ENCODE results near the gene AKR1B15. TPM values are rescaled to one million over a fixed set of nuclear protein-coding genes. Genes with fewer than 3 reads are reported as not detected.
"Not testable (repeated sequence)": the region's sequence is repeated elsewhere in the genome, so short reads cannot be mapped to it uniquely, and the experiment has no call there.

AKR1B15 gene
- total RNA-seq, 1 donor from 2014 or later, result not detected

DNA sequence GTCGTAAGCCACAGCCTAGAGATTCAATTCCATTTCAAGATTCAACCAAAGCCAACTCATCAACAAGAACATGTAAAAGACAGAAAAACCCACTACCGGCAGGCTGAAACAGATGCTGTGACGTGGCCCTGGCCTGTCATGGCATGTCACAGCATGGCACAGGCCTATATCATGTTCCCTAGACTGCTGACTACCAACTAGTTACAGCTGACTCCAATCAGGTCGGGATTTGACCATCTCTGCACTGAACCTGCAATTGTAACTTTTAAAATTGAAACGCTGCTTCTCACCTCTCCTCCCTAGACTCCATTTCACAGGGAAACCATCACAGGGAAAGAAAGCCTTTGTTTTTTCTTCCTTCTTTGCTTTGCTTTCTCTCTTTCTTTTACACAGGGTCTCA lies 12.7 kb downstream of the AKR1B15 start:
- intact Hi-C loops (cut with micrococcal nuclease); H3K9me3 Mint-ChIP-seq; H3K4me1 Mint-ChIP-seq; H3K4me3 Mint-ChIP-seq; H3K36me3 Mint-ChIP-seq (ENCODE audit: low read depth); H3K27me3 Mint-ChIP-seq; H3K27ac Mint-ChIP-seq; DNase-seq: not testable (repeated sequence)

DNA sequence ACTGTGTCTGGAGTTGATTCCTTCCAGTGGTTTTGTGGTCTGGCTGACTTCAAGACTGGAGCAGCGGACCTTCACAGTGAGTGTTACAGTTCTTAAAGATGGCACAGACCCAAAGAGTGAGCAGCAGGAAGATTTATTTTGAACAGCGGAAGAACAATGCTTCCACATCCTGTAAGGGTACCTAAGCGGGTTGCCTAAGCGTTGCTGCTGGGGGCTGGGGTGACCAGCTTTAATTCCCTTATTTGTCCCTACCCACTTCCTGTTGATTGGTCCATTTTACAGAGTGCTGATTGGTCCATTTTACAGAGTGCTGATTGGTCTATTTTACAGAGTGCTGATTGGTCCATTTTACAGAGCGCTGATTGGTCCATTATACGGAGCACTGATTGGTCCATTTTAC lies 13.2 kb downstream of the AKR1B15 start:
- no peaks in the 10 kb centered on the region for H3K9me3 Mint-ChIP-seq
- no peaks in the 10 kb centered on the region for H3K36me3 Mint-ChIP-seq (ENCODE audit: low read depth)
- no peak overlapping the region for H3K27ac Mint-ChIP-seq
- no peak for DNase-seq
- no peaks in the 10 kb centered on the region for H3K27me3 Mint-ChIP-seq
- no peaks in the 10 kb centered on the region for H3K4me1 Mint-ChIP-seq
- intact Hi-C loops (cut with micrococcal nuclease), result no loop called here
- no peak overlapping the region for H3K4me3 Mint-ChIP-seq

- H3K27ac Mint-ChIP-seq; DNase-seq; H3K4me3 Mint-ChIP-seq; H3K36me3 Mint-ChIP-seq (ENCODE audit: low read depth); H3K27me3 Mint-ChIP-seq; H3K9me3 Mint-ChIP-seq; H3K4me1 Mint-ChIP-seq; intact Hi-C loops (cut with micrococcal nuclease): not testable (repeated sequence)
These were observed 14.5 kb downstream of the AKR1B15 start for GRCh38 chr7:134563398-134563749.

DNA sequence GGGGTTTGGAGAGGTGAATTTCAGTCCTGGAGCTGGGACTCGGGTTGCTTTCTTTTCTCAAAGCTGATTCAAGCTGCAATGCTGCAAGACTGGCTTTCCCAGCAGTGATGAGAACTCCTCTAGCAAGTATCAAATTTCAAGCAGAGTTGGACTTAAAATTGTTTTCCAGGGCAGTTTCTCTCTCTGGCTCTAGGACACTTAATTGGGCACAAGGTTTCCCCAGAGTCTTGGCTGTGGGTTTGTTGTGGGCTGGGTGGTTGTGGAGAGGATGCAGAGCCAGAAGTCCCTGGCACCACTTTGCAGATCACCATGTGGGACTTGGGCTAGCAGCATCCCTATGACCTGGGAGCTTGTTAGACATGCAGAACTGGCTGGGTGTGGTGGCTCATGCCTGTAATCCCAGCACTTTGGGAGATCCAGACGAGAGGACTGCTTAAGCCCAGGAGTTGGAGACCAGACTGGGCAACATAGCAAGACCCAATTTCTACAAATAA lies 16.8 kb downstream of the AKR1B15 start:
- Mint-ChIP-seq H3K36me3 (ENCODE audit: low read depth) (no peaks in the 10 kb centered on the region), H3K9me3 (no peaks in the 10 kb centered on the region), H3K27me3 (no peaks in the 10 kb centered on the region), H3K4me3 (no peak overlapping the region), H3K4me1 (no peaks in the 10 kb centered on the region), H3K27ac (no peak overlapping the region)
- intact Hi-C loops (cut with micrococcal nuclease), result no loop called here
- no peak for DNase-seq

DNA sequence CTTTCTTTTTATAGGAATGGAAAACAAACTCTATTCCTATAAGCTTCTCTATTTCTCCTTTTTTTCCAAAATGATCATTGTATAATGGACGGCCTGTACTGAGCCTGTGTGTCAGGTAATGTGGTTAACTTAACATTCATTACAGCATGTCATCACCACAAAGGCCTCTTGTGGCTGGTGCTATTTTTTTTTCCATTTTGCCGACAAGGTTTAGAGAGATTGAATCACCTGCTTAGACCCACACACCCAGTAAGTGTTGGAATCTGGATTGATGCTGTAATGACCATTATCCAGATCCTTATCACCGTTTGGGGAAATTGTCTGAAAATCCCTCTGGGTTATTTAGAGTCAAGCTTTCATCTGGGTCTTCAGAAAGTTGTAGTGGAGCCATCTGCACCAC lies 18.5 kb downstream of the AKR1B15 start:
- no peaks in the 10 kb centered on the region for H3K9me3 Mint-ChIP-seq
- H3K27ac Mint-ChIP-seq, result no peak overlapping the region
- no peak overlapping the region for H3K4me3 Mint-ChIP-seq
- no peaks in the 10 kb centered on the region for H3K27me3 Mint-ChIP-seq
- no peaks in the 10 kb centered on the region for H3K36me3 Mint-ChIP-seq (ENCODE audit: low read depth)
- intact Hi-C loops (cut with micrococcal nuclease), result no loop called here
- no peaks in the 10 kb centered on the region for H3K4me1 Mint-ChIP-seq
- DNase-seq, result no peak

DNA sequence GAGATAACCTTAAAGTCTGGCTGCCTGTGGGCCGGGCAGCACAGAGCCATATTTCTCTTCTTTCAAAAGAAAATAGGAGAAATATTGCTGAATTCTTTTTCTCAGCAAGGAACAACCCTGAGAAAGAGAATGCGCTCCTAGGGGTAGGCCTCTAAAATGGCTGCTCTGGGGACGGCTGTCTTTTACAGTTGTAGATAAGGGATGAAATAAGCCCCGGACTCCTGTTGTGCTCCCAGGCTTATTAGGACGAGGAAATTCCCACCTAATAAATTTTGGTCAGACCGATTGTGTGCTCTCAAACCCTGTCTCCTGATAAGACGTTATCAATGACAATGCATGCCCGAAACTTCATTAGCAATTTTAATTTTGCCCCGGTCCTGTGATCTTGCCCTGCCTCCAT lies 21.1 kb downstream of the AKR1B15 start:
- H3K27ac Mint-ChIP-seq; H3K4me1 Mint-ChIP-seq; H3K27me3 Mint-ChIP-seq; H3K4me3 Mint-ChIP-seq; H3K9me3 Mint-ChIP-seq; DNase-seq; intact Hi-C loops (cut with micrococcal nuclease); H3K36me3 Mint-ChIP-seq (ENCODE audit: low read depth): not testable (repeated sequence)

GRCh38 chr7:134571101-134571500 lies 22.2 kb downstream of the AKR1B15 start:
- Mint-ChIP-seq H3K36me3 (ENCODE audit: low read depth) (no peaks in the 10 kb centered on the region), H3K4me3 (no peak overlapping the region), H3K27ac (no peak overlapping the region), H3K4me1 (no peaks in the 10 kb centered on the region), H3K9me3 (no peaks in the 10 kb centered on the region), H3K27me3 (peaks cover 3% of the 10 kb centered on the region)
- no peak for DNase-seq
- intact Hi-C loops (cut with micrococcal nuclease), result no loop called here

DNA sequence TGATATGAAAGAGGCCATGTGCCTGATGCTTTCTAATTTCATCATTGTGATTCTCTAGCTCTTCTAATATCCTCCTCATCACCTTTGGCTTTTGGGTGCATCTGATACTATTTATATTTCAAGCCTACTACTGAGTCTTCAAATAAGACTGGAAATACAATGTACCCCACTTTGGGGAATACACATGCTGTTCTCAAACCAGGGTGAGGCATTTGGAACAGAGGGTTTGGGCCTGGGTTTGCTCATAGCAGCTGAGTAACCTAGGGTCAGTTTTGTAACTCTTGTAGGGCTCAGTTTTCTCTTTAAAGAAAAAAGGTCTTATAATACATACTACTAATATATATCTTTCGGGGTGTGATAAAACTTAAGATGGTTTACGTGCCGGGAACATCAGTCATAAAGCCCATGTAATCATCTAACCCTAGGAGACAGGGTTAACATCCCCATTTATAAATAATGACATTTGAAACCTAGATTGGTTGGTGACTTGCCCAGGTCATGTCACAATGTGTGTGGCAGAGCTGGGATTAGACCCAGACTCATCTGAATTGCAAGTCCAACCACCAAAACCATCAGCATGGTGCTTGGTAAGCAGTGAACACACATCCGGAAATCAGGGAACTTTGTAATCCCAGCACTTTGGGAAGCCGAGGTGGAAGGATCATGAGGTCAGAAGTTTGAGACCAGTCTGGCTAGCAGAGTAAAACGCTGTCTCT lies 23.0 kb downstream of the AKR1B15 start:
- no peak overlapping the region for H3K4me3 Mint-ChIP-seq
- no peaks in the 10 kb centered on the region for H3K9me3 Mint-ChIP-seq
- H3K27ac Mint-ChIP-seq, result no peak overlapping the region
- DNase-seq, result no peak
- H3K27me3 Mint-ChIP-seq, result peaks cover 3% of the 10 kb centered on the region
- no peaks in the 10 kb centered on the region for H3K4me1 Mint-ChIP-seq
- H3K36me3 Mint-ChIP-seq (ENCODE audit: low read depth), result no peaks in the 10 kb centered on the region
- intact Hi-C loops (cut with micrococcal nuclease), result no loop called here

- Mint-ChIP-seq H3K36me3 (ENCODE audit: low read depth) (no peaks in the 10 kb centered on the region), H3K4me1 (no peaks in the 10 kb centered on the region), H3K4me3 (no peak overlapping the region), H3K9me3 (no peaks in the 10 kb centered on the region), H3K27ac (no peak overlapping the region), H3K27me3 (peaks cover 3% of the 10 kb centered on the region)
- no peak for DNase-seq
- intact Hi-C loops (cut with micrococcal nuclease), result no loop called here
These were observed 25.4 kb downstream of the AKR1B15 start for GRCh38 chr7:134574322-134574721.

- Mint-ChIP-seq H3K9me3 (peaks cover 12% of the 10 kb centered on the region), H3K4me1 (no peaks in the 10 kb centered on the region), H3K36me3 (ENCODE audit: low read depth) (no peaks in the 10 kb centered on the region), H3K4me3 (no peak overlapping the region), H3K27me3 (peaks cover 15% of the 10 kb centered on the region), H3K27ac (no peak overlapping the region)
- DNase-seq, result no peak
- intact Hi-C loops (cut with micrococcal nuclease), result no loop called here
These were observed 35.4 kb downstream of the AKR1B15 start for GRCh38 chr7:134584290-134584689.

DNA sequence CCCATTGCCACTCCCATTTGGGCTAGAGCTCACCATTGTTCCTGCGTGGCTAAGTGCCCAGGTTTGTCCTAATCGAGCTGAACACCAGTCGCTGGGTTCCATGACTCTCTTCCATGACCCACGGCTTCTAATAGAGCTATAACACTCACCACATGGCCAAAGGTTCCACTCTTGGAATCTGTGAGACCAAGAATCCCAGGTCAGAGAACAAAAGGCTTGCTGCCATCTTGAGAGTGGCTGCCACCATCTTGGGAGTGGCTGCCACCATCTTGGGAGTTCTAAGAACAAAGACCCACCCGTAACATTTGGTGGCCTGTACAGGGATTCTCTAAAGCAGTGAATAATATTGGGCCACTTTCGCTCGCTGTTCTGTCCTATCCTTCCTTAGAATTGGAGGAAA lies 37.0 kb downstream of the AKR1B15 start:
- intact Hi-C loops (cut with micrococcal nuclease), result no loop called here
- H3K4me1 Mint-ChIP-seq, result no peaks in the 10 kb centered on the region
- DNase-seq, result no peak
- H3K9me3 Mint-ChIP-seq, result peaks cover 12% of the 10 kb centered on the region
- no peak overlapping the region for H3K27ac Mint-ChIP-seq
- H3K36me3 Mint-ChIP-seq (ENCODE audit: low read depth), result no peaks in the 10 kb centered on the region
- peaks cover 13% of the 10 kb centered on the region for H3K27me3 Mint-ChIP-seq
- no peak overlapping the region for H3K4me3 Mint-ChIP-seq

DNA sequence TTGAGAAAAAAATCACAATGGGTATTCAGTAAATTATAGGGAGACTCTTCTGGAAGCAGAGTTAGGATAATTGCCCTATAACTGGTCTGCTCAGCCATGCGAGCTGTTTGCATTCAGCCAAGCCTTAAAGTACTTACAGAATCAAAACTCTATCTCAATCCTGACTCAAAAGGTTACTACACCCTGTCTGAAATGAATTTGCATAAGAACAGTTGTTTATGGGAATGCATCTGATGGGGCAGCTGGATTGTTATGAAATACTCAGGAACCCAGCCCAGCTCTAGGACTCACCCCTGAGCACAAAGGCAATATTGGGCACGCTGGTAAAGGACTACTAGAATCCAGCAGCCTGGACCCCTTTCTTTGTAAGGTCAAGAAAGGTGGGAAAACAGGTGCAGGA lies 38.8 kb downstream of the AKR1B15 start:
- Mint-ChIP-seq H3K27ac (no peak overlapping the region), H3K27me3 (peaks cover 6% of the 10 kb centered on the region), H3K4me1 (no peaks in the 10 kb centered on the region), H3K9me3 (peaks cover 23% of the 10 kb centered on the region), H3K36me3 (ENCODE audit: low read depth) (no peaks in the 10 kb centered on the region), H3K4me3 (no peak overlapping the region)
- intact Hi-C loops (cut with micrococcal nuclease), result no loop called here
- no peak for DNase-seq

GRCh38 chr7:134589491-134589941 lies 40.6 kb downstream of the AKR1B15 start:
- no peaks in the 10 kb centered on the region for H3K4me1 Mint-ChIP-seq
- peaks cover 22% of the 10 kb centered on the region for H3K9me3 Mint-ChIP-seq
- H3K36me3 Mint-ChIP-seq (ENCODE audit: low read depth), result no peaks in the 10 kb centered on the region
- no peak for DNase-seq
- intact Hi-C loops (cut with micrococcal nuclease), result no loop called here
- H3K27ac Mint-ChIP-seq, result no peak overlapping the region
- no peaks in the 10 kb centered on the region for H3K27me3 Mint-ChIP-seq
- H3K4me3 Mint-ChIP-seq, result no peak overlapping the region

GRCh38 chr7:134593530-134594392 lies 44.9 kb downstream of the AKR1B15 start:
- Mint-ChIP-seq H3K27me3 (peaks cover 8% of the 10 kb centered on the region), H3K4me1 (no peaks in the 10 kb centered on the region), H3K9me3 (peaks cover 18% of the 10 kb centered on the region), H3K36me3 (ENCODE audit: low read depth) (no peaks in the 10 kb centered on the region), H3K4me3 (no peak overlapping the region), H3K27ac (no peak overlapping the region)
- intact Hi-C loops (cut with micrococcal nuclease), result no loop called here
- no peak for DNase-seq

Measured in activated CD4-positive, alpha-beta T cell treated with anti-CD3 and anti-CD28 coated beads, Interleukin-2, amount 10 ng/mL, durations not matched to agents 24 days and 14 days (primary cell).